ENCODE data around the gene TLCD1.

GRCh38 chr17:28746611-28747050, 20.6 kb upstream of the TLCD1 start:
- TF ChIP-seq EP300 (IDR thresholded peaks at IDR 0.05), result no peak
- TF ChIP-seq, protein P1, sequence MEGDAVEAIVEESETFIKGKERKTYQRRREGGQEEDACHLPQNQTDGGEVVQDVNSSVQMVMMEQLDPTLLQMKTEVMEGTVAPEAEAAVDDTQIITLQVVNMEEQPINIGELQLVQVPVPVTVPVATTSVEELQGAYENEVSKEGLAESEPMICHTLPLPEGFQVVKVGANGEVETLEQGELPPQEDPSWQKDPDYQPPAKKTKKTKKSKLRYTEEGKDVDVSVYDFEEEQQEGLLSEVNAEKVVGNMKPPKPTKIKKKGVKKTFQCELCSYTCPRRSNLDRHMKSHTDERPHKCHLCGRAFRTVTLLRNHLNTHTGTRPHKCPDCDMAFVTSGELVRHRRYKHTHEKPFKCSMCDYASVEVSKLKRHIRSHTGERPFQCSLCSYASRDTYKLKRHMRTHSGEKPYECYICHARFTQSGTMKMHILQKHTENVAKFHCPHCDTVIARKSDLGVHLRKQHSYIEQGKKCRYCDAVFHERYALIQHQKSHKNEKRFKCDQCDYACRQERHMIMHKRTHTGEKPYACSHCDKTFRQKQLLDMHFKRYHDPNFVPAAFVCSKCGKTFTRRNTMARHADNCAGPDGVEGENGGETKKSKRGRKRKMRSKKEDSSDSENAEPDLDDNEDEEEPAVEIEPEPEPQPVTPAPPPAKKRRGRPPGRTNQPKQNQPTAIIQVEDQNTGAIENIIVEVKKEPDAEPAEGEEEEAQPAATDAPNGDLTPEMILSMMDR (IDR thresholded peaks at IDR 0.05), result no peak
